Activated CD4-positive, alpha-beta T cell treated with anti-CD3 and anti-CD28 coated beads, Interleukin-2, amount 50 U/mL, for 1 hour (primary cell): ENCODE measurements around the gene CDRT15.
"Not testable (repeated sequence)": the region's sequence is repeated elsewhere in the genome, so short reads cannot be mapped to it uniquely, and the experiment has no call there.

ENCODE experiments used
- DNase-seq: peaks from one replicate; pipeline ENCODE4 v3.0.0-alpha.2; 2020

CDRT15 gene

GRCh38 chr17:14206891-14207290 lies 29.8 kb downstream of the CDRT15 start:
- no peak for DNase-seq

GRCh38 chr17:14205992-14206461 lies 30.6 kb downstream of the CDRT15 start:
- peak; percentile 58 for DNase-seq

- no peak for DNase-seq
These were observed 31.3 kb downstream of the CDRT15 start for GRCh38 chr17:14205380-14205779.

- no peak for DNase-seq
These were observed 32.1 kb downstream of the CDRT15 start for GRCh38 chr17:14204546-14204945.

- DNase-seq: no peak
These were observed 32.6 kb downstream of the CDRT15 start for GRCh38 chr17:14204084-14204483.

GRCh38 chr17:14203388-14203787 lies 33.3 kb downstream of the CDRT15 start:
- peak; percentile 39 for DNase-seq

- no peak for DNase-seq
These were observed 34.1 kb downstream of the CDRT15 start for GRCh38 chr17:14202388-14203166.

- no peak for DNase-seq
These were observed 34.7 kb downstream of the CDRT15 start for GRCh38 chr17:14201988-14202380.

- peak; percentile 63 for DNase-seq
These were observed 35.4 kb downstream of the CDRT15 start for GRCh38 chr17:14201021-14201987.

- DNase-seq: no peak
These were observed 36.3 kb downstream of the CDRT15 start for GRCh38 chr17:14200354-14200753.

- DNase-seq: no peak
These were observed 37.1 kb downstream of the CDRT15 start for GRCh38 chr17:14199601-14200000.

GRCh38 chr17:14198575-14198974 lies 38.1 kb downstream of the CDRT15 start:
- no peak for DNase-seq

GRCh38 chr17:14198013-14198412 lies 38.6 kb downstream of the CDRT15 start:
- DNase-seq: no peak

GRCh38 chr17:14197586-14197985 lies 39.1 kb downstream of the CDRT15 start:
- peak; percentile 41 for DNase-seq

- DNase-seq: no peak
These were observed 39.6 kb downstream of the CDRT15 start for GRCh38 chr17:14197057-14197456.

- DNase-seq: no peak
These were observed 40.2 kb downstream of the CDRT15 start for GRCh38 chr17:14196377-14196997.

GRCh38 chr17:14192636-14193344 lies 43.9 kb downstream of the CDRT15 start:
- not testable (repeated sequence) for DNase-seq

GRCh38 chr17:14192039-14192438 lies 44.6 kb downstream of the CDRT15 start:
- DNase-seq: not testable (repeated sequence)

GRCh38 chr17:14191469-14191868 lies 45.2 kb downstream of the CDRT15 start:
- not testable (repeated sequence) for DNase-seq

GRCh38 chr17:14190774-14191173 lies 45.9 kb downstream of the CDRT15 start:
- DNase-seq: not testable (repeated sequence)

- not testable (repeated sequence) for DNase-seq
These were observed 50.2 kb downstream of the CDRT15 start for GRCh38 chr17:14186443-14186842.
